H9 (cell line): ENCODE results near the gene MGRN1. TPM values are rescaled to one million over a fixed set of nuclear protein-coding genes. Genes with fewer than 3 reads are reported as not detected.

Experiments
- DNase-seq: peaks from one replicate; pipeline ENCODE4 v3.0.0-alpha.2; 2017
- H2AFZ ChIP-seq: one replicate; pipeline ENCODE4 v1.6.1; 2013; ENCODE audit warnings: mild to moderate bottlenecking, low read length, control low read depth, moderate library complexity
- H2AK5ac ChIP-seq: 2 replicates; pipeline ENCODE4 v1.6.1; 2013; ENCODE audit warnings: low read length, control low read depth, mixed read lengths; ENCODE audit not compliant: insufficient read length
- H2BK120ac ChIP-seq: one replicate; pipeline ENCODE4 v1.6.1; 2013; ENCODE audit warnings: low read depth, mild to moderate bottlenecking, low read length, control low read depth, inconsistent platforms; ENCODE audit not compliant: poor library complexity, severe bottlenecking
- H2BK12ac ChIP-seq: 2 replicates; pipeline ENCODE4 v1.6.1; 2013; ENCODE audit warnings: low read length, control low read depth, mixed read lengths, low read depth; ENCODE audit not compliant: insufficient read length
- H2BK15ac ChIP-seq: 2 replicates; pipeline ENCODE4 v1.6.1; 2013; ENCODE audit warnings: low read depth, low read length, control low read depth
- H2BK20ac ChIP-seq: one replicate; pipeline ENCODE4 v1.6.1; 2013; ENCODE audit warnings: low read depth, mild to moderate bottlenecking, low read length, control low read depth, inconsistent platforms; ENCODE audit not compliant: poor library complexity, severe bottlenecking
- H2BK5ac ChIP-seq: 2 replicates; pipeline ENCODE4 v1.6.1; 2013; ENCODE audit warnings: low read length, control low read depth, mixed read lengths; ENCODE audit not compliant: insufficient read length
- H3K14ac ChIP-seq: 2 replicates; pipeline ENCODE4 v1.6.1; 2013; ENCODE audit warnings: low read length, control low read depth; ENCODE audit not compliant: insufficient read depth
- H3K18ac ChIP-seq: 2 replicates; pipeline ENCODE4 v1.6.1; 2013; ENCODE audit warnings: low read depth, mild to moderate bottlenecking, mixed read lengths, low read length, control low read depth; ENCODE audit not compliant: insufficient read length
- H3K23ac ChIP-seq: 2 replicates; pipeline ENCODE4 v1.6.1; 2013; ENCODE audit warnings: low read length, control low read depth, mixed read lengths, low read depth; ENCODE audit not compliant: insufficient read length
- H3K23me2 ChIP-seq: 2 replicates; pipeline ENCODE4 v1.6.1; 2013; ENCODE audit warnings: low read depth, mild to moderate bottlenecking, mixed read lengths, low read length, control low read depth; ENCODE audit not compliant: insufficient read length, poor library complexity, severe bottlenecking
- H3K27ac ChIP-seq: 2 replicates; pipeline ENCODE4 v1.5.1; 2013; ENCODE audit warnings: low read length, control low read depth, mixed read lengths, low read depth; ENCODE audit not compliant: insufficient read length
- H3K27me3 ChIP-seq: 2 replicates; pipeline ENCODE4 v1.6.1; 2013; ENCODE audit warnings: low read length, control low read depth, inconsistent platforms; ENCODE audit not compliant: insufficient read depth
- H3K4ac ChIP-seq: 2 replicates; pipeline ENCODE4 v1.6.1; 2013; ENCODE audit warnings: low read depth, mild to moderate bottlenecking, control low read depth, inconsistent platforms, low read length, moderate library complexity
- H3K4me1 ChIP-seq: 2 replicates; pipeline ENCODE4 v1.6.1; 2013; ENCODE audit warnings: low read length, control low read depth, inconsistent platforms; ENCODE audit not compliant: insufficient read depth
- H3K4me2 ChIP-seq: 2 replicates; pipeline ENCODE4 v1.6.1; 2013; ENCODE audit warnings: low read length, control low read depth, mixed read lengths; ENCODE audit not compliant: insufficient read length, insufficient read depth
- H3K56ac ChIP-seq: 2 replicates; pipeline ENCODE4 v1.6.1; 2013; ENCODE audit warnings: low read depth, mild to moderate bottlenecking, mixed read lengths, low read length, control low read depth; ENCODE audit not compliant: insufficient read length
- H3K79me1 ChIP-seq: 2 replicates; pipeline ENCODE4 v1.6.1; 2013; ENCODE audit warnings: low read depth, mild to moderate bottlenecking, moderate library complexity, low read length, control low read depth, inconsistent platforms; ENCODE audit not compliant: insufficient read depth, poor library complexity, severe bottlenecking
- H3K79me2 ChIP-seq: 2 replicates; pipeline ENCODE4 v1.6.1; 2013; ENCODE audit warnings: low read length, control low read depth, inconsistent platforms; ENCODE audit not compliant: insufficient read depth
- H3K9ac ChIP-seq: 2 replicates; pipeline ENCODE4 v1.6.1; 2013; ENCODE audit warnings: low read length, control low read depth, mixed read lengths; ENCODE audit not compliant: insufficient read length; ENCODE audit errors: extremely low read depth
- H3K9me3 ChIP-seq: one replicate; pipeline ENCODE4 v1.6.1; 2013; ENCODE audit warnings: low read depth, low read length, inconsistent platforms; ENCODE audit not compliant: control insufficient read depth
- H3T11ph ChIP-seq: one replicate; pipeline ENCODE4 v1.6.1; 2013; ENCODE audit warnings: mild to moderate bottlenecking, low read length, control low read depth, inconsistent platforms
- H4K20me1 ChIP-seq: one replicate; pipeline ENCODE4 v1.6.1; 2013; ENCODE audit not compliant: control insufficient read depth, insufficient read length, insufficient read depth
- H4K5ac ChIP-seq: 2 replicates; pipeline ENCODE4 v1.6.1; 2013; ENCODE audit warnings: low read depth, mild to moderate bottlenecking, mixed read lengths, low read length, control low read depth; ENCODE audit not compliant: insufficient read length
- H4K8ac ChIP-seq: replicated peaks from 2 replicates; pipeline ENCODE4 v1.6.1; 2013; ENCODE audit warnings: low read length, control low read depth, mixed read lengths, low read depth; ENCODE audit not compliant: insufficient read length
- H4K91ac ChIP-seq: 2 replicates; pipeline ENCODE4 v1.6.1; 2013; ENCODE audit warnings: low read depth, mild to moderate bottlenecking, moderate library complexity, mixed read lengths, low read length, control low read depth; ENCODE audit not compliant: insufficient read length
- H3K27ac Mint-ChIP-seq, 3 experiments: 2 replicates in 2 of 3; 3 replicates in 1 of 3; pipeline ENCODE4 v1.8.0; 2020 to 2021; ENCODE audit warnings: mixed read lengths in 3 of 3, mild to moderate bottlenecking in 1 of 3, moderate library complexity in 1 of 3
- H3K27me3 Mint-ChIP-seq: 2 replicates; pipeline ENCODE4 v1.8.0; 2021; ENCODE audit warnings: low read depth, mild to moderate bottlenecking, moderate library complexity, mixed read lengths
- H3K36me3 Mint-ChIP-seq, 3 experiments: 2 replicates in 2 of 3; 3 replicates in 1 of 3; pipeline ENCODE4 v1.8.0; 2020 to 2021; ENCODE audit warnings: low read depth in 3 of 3, mixed read lengths in 3 of 3; ENCODE audit not compliant: insufficient read depth in 1 of 3
- H3K4me1 Mint-ChIP-seq, 2 experiments: 2 replicates each; pipeline ENCODE4 v1.8.0; 2020; ENCODE audit warnings: mixed read lengths in 2 of 2
- H3K4me3 Mint-ChIP-seq, 2 experiments: 2 replicates in 1 of 2; 3 replicates in 1 of 2; pipeline ENCODE4 v1.8.0; 2020 to 2021; ENCODE audit warnings: mild to moderate bottlenecking in 2 of 2, mixed read lengths in 2 of 2, moderate library complexity in 1 of 2
- H3K9me3 Mint-ChIP-seq, 2 experiments: 2 replicates in 1 of 2; 3 replicates in 1 of 2; pipeline ENCODE4 v1.8.0; 2020; ENCODE audit warnings: mild to moderate bottlenecking in 2 of 2, mixed read lengths in 2 of 2, moderate library complexity in 1 of 2
- WGBS: extraction: QIAGEN DNeasy Blood & Tissue Kit; methylation state at CpG from one replicate; pipeline ENCODE4 v1.1.7; 2013; ENCODE audit warnings: missing lambda C conversion rate, low lambda C conversion rate, mixed read lengths; ENCODE audit not compliant: insufficient read length; ENCODE audit errors: extremely low coverage; 5-methylcytosine and 5-hydroxymethylcytosine counted together
- total RNA-seq: library from RNA; stranded (reverse); gene quantifications from 2 replicates; pipeline ENCODE4 v1.2.1, GENCODE V29; 2021
- TF ChIP-seq, protein P1 (sequence below): fragments of 200-600 bp; sonication (generic); conservative IDR thresholded peaks from 3 replicates; pipeline ENCODE4 v1.8.0; 2021; ENCODE audit warnings: antibody characterized with exemption, mild to moderate bottlenecking

The MGRN1 gene
- total RNA-seq, 1 experiment from 2014 or later, result 91.6 TPM

DNA sequence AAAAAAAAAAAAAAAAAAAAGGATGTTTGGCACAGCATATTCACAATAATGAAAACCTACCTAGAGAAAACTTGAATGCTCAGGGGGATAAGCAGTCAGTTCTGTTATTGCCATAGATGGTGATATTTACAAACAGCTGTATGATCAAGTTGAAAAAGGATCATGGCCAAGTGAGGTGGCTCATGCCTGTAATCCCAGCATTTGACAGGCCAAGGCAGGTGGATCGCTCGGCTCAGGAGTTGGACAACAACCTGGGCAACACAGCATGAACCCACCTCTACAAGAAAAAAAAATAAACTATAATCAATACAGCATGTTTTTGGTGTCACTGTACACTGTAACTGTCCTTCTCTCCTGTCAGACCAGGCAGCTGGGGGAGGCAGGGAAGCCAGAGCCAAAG is 90.4 kb downstream of the MGRN1 start:
- Histone ChIP-seq H4K5ac (no peak overlapping the region), H3K4me1 (peaks cover 3% of the 10 kb centered on the region; the same call in 1 of the 2 replicates), H3K14ac (no peak overlapping the region), H2BK15ac (no peak overlapping the region), H2AK5ac (no peak overlapping the region), H3K56ac (no peak overlapping the region), H3K9ac (no peak overlapping the region), H2BK120ac (no peak overlapping the region), H4K8ac (no peak overlapping the region), H4K20me1 (no peaks in the 10 kb centered on the region), H2BK20ac (no peak overlapping the region), H3K4me2 (no peak overlapping the region), H4K91ac (no peak overlapping the region), H3K4ac (no peak overlapping the region), H3K27ac (no peak overlapping the region), H3K27me3 (no peaks in the 10 kb centered on the region), H3K23ac (no peak overlapping the region), H3K79me1 (no peaks in the 10 kb centered on the region), H3K18ac (no peak overlapping the region), H2AFZ (no peak overlapping the region), H3K79me2 (no peaks in the 10 kb centered on the region), H3T11ph (no peak overlapping the region), H3K23me2 (no peaks in the 10 kb centered on the region), H2BK5ac (no peak overlapping the region), H3K9me3 (no peaks in the 10 kb centered on the region), H2BK12ac (no peak overlapping the region)
- Mint-ChIP-seq H3K27ac (no peak overlapping the region), H3K27me3 (no peaks in the 10 kb centered on the region), H3K36me3 (peaks cover 13 to 55% (median 36%) of the 10 kb centered on the region in 3 experiments), H3K4me1 (peaks cover 18 to 33% of the 10 kb centered on the region in 2 experiments), H3K9me3 (no peaks in the 10 kb centered on the region), H3K4me3 (no peak overlapping the region)
- no peak for DNase-seq
- TF ChIP-seq, protein P1, sequence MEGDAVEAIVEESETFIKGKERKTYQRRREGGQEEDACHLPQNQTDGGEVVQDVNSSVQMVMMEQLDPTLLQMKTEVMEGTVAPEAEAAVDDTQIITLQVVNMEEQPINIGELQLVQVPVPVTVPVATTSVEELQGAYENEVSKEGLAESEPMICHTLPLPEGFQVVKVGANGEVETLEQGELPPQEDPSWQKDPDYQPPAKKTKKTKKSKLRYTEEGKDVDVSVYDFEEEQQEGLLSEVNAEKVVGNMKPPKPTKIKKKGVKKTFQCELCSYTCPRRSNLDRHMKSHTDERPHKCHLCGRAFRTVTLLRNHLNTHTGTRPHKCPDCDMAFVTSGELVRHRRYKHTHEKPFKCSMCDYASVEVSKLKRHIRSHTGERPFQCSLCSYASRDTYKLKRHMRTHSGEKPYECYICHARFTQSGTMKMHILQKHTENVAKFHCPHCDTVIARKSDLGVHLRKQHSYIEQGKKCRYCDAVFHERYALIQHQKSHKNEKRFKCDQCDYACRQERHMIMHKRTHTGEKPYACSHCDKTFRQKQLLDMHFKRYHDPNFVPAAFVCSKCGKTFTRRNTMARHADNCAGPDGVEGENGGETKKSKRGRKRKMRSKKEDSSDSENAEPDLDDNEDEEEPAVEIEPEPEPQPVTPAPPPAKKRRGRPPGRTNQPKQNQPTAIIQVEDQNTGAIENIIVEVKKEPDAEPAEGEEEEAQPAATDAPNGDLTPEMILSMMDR, result no peak
- no CpG with 5 or more reads among the region's 2 CpGs for WGBS
